Activated T-helper 1 cell treated with anti-CD3 and anti-CD28 coated beads, Interleukin-2, amount 50 U/mL, for 16 hours (primary cell): ENCODE data around the gene DOCK11.

Source experiments
- DNase-seq, 2 donors: peaks; one replicate each; pipeline ENCODE4 v3.0.0-alpha.2; 2020; ENCODE audit warnings: low read depth in 1 of 2, low spot score in 1 of 2

DOCK11 gene

DNA sequence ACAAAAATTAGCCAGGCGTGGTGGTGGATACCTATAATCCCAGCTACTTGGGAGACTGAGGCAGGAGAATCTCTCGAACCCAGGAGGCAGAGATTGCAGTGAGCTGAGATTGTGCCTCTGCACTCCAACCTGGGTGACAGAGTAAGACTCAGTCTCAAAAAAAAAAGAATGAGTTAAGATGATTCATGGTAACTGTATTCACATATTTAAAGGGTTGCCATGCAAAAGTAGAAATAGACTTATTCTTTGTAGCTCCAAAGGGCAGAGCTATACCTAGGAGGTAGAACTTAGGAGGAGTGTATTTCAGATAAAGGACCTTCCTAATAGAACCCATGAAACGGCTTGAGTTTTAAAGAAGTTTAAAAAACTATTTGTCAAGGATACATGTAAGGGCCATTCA lies 127.4 kb downstream of the DOCK11 start:
- DNase-seq = no peak

DNA sequence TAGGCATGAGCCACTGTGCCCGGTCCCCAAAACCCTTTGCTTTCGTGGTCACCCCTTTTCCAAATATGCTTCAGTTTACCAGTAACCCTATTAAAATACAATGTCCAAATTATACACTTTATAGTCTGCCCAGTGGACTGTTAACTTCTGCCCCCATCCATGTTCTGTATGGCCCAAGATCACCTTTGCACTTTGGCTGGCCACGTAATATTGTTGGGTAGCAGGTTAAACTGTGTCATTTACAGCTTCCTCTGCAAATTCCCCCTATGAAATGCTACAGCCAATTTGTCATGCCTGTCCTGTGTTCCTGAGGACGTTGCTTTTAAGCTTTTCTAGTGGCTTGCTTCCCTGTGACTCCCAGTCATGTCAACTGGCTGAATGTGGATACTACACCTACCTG lies 130.7 kb downstream of the DOCK11 start:
- DNase-seq = no peak

DNA sequence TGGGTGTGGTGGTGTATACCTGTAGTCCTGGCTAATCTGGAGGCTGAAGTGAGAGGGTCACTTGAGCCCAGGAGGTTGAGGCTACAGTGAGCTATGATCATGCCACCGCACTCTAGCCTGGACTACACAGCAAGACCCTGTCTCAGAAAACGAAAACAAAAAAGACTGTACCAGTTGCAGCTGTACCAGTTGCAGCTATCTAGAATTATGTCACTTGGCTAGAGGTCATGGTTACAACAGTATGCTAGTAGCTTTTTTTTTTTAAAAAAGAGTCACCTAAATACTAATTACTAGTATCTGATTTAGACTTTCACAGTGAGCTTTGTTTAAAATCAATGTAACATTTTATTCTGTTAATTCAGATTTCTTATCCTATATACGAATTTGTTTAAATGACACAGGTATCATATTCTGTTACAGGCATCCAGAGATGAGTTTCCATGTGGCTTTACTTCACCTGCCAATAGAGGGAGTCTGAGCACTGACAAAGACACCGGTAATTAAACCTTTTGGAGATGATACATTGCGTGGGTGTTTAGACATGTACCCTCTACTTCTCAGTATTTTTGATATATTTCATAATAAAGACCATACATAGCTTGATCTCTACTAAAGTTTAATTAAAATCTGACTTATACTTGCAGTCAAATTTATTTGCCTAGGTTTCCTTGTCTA lies 131.6 kb downstream of the DOCK11 start:
- no peak for DNase-seq

DNA sequence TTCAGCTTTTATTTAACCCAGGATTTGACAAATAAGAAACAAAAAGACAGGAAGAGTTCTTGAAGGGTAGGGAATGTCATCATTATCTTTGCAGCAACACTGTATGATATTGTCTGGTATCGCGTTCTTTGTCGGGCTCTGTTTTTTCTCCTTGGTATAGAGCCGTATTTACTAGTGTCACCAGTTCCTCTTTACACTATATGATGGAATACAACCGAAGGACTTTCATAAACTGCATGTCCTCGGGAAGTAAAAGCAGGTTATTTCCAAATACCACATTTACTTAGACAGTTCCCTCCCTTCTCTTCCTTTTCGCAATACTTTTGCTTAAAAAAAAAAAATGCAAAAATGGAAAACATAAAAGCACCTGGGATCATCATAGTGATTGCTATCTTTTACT lies 135.2 kb downstream of the DOCK11 start:
- DNase-seq = no peak

GRCh38 chrX:118631586-118631985 lies 136.0 kb downstream of the DOCK11 start:
- no peak for DNase-seq

DNA sequence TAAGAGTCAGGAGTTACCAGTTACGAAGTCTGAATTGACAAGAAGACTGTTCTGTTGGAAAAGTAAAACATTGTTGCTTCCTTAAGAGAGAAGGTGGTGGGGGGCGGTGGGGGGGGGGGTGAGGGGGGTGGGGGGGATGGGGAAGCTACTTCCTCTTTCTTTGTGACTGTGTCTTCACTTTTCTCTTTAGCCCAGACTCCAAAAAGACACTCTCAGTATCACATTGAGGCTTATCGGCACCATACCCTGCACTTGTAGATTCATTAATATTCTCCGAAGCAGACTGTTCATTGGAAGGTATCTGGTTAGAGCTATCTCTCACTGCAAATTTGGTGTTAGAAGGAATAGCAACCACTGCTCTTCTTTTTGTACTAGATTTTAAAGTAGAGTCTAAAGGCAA lies 137.2 kb downstream of the DOCK11 start:
- DNase-seq = no peak

DNA sequence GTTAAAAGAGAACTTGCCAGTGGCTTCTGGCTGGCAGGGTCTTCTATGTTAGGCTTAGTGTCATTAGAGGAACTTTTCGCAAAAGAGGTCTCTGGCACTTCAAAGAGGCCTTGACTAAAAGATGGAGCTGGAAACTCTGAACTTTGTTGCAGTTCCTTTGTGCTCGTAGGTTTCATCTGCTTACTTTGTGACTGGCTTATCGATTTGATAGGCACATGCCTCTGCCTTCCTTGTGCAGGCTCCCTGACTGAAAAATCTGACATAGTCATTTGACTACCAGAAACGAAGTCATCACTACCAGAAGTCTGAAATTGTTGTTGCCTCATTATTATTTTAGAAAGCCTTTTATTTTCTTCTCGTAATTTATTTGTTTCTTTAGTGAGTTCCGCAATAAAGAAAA lies 137.9 kb downstream of the DOCK11 start:
- no peak for DNase-seq

- DNase-seq = no peak
Measured at GRCh38 chrX:118634336-118634735, 138.7 kb downstream of the DOCK11 start.

- no peak for DNase-seq
Measured at GRCh38 chrX:118637997-118638396, 142.4 kb downstream of the DOCK11 start.

DNA sequence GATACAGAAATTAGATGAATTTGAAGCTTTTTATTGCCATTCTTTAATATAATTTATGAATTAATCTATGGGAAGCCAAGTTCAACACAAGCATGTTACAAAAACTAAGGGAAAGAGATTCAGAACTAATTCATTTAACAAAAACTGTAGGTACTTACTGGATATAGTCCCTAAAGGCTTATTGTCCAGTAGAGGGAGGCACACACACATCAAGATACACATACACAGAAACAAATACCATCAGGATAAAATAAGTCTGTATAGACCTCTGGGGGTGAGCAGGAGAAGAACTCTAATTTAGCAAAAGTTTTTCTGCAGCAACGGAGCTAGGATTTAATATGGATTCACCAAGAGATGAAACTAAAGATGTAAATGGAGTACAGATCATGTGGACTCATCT lies 148.8 kb downstream of the DOCK11 start:
- no peak for DNase-seq

GRCh38 chrX:118652717-118653116 lies 157.1 kb downstream of the DOCK11 start:
- DNase-seq = no peak

DNA sequence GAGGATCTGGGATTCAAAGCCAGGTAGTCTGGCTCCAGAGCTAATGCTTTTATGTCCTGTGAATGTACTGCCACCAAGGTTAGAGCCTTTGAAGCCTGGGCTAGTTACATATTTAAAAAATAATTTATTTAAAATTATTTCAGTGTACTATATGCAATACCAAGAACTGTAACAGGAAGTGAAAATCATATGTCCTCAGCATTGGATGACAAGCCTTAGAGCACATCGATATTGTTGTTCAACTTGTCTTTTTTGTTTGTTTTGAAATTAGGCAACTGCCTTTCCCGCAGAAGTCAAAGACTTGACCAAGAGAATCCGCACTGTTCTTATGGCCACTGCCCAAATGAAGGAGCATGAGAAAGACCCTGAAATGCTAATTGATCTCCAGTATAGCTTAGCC lies 158.7 kb downstream of the DOCK11 start:
- DNase-seq = no peak

- no peak for DNase-seq
Measured at GRCh38 chrX:118655561-118656246, 160.1 kb downstream of the DOCK11 start.

- no peak for DNase-seq
Measured at GRCh38 chrX:118657413-118657812, 161.8 kb downstream of the DOCK11 start.

DNA sequence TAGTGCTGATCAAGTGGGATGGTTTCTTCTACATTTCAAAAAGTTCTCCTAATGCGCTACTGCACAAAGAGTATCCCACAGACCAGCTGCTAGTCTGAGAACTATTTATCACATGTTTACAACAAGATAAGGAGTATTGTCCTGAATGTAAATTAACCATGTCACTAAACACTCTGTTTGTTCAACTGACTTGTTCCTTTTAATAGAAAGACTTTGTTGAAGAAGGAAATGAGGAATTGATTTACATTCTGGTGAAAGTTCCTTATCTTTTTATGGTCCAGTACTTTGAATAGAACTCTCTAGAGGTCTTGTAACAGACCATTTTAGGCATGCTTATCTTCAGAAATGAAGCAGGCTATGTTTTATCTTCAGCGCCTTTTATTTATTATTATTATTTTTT lies 164.5 kb downstream of the DOCK11 start:
- DNase-seq = no peak

GRCh38 chrX:118665204-118665603 lies 169.6 kb downstream of the DOCK11 start:
- no peak for DNase-seq

- no peak for DNase-seq
Measured at GRCh38 chrX:118666521-118666920, 170.9 kb downstream of the DOCK11 start.

GRCh38 chrX:118669435-118669834 lies 173.8 kb downstream of the DOCK11 start:
- DNase-seq = no peak

GRCh38 chrX:118675326-118675965 lies 179.8 kb downstream of the DOCK11 start:
- no peak for DNase-seq

DNA sequence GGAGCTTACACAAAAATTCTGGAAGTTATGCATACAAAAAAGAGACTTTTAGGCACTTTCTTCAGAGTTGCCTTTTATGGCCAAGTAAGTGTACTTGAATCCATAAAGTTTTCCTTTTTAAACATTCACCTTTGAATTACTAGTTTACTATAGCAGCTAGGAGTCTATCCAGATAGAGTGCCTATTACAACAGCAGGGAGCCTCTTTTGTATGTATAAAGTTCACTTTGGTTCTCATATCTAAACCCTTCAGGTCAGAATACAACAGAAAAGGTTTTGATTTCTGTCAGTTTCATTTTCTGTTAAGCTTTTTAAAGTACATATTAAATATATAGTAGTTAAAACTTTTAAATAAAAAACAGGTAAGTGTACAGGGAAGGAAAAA lies 180.3 kb downstream of the DOCK11 start:
- no peak for DNase-seq

- no peak for DNase-seq
Measured at GRCh38 chrX:118677318-118677717, 181.7 kb downstream of the DOCK11 start.

DNA sequence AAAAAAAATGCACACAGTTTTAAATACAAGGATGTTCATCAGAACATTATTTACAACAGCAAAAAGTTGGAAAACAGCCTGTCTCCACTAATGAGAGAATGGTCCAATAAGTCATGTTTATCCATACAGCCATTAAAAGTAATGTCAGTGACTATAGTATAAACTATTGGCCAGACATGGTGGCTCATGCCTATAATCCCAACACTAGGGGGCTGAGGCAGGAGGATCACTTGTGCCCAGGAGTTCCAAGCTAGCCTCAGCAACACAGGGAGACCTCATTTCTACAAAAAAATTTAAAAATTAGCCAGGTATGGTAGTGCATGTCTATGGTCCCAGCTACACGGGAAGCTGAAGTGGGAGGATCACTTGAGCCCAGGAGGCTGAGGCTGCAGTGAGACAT lies 183.7 kb downstream of the DOCK11 start:
- DNase-seq = no peak
